Lower leg skin (tissue), 3 donors: ENCODE results near the gene HIP1.

Source experiments
- CTCF ChIP-seq, 3 donors: fragments of 450-650 bp; IDR thresholded peaks; one replicate each; pipeline ENCODE4 v1.5.1; 2016; ENCODE audit warnings: antibody characterized with exemption in 3 of 3, mild to moderate bottlenecking in 3 of 3, moderate library complexity in 2 of 3
- POLR2A ChIP-seq, 2 donors: fragments of 450-650 bp; IDR thresholded peaks; one replicate each; pipeline ENCODE4 v1.6.1; 2016 to 2017; ENCODE audit warnings: antibody characterized with exemption in 2 of 2, mild to moderate bottlenecking in 1 of 2, moderate library complexity in 1 of 2

DNA sequence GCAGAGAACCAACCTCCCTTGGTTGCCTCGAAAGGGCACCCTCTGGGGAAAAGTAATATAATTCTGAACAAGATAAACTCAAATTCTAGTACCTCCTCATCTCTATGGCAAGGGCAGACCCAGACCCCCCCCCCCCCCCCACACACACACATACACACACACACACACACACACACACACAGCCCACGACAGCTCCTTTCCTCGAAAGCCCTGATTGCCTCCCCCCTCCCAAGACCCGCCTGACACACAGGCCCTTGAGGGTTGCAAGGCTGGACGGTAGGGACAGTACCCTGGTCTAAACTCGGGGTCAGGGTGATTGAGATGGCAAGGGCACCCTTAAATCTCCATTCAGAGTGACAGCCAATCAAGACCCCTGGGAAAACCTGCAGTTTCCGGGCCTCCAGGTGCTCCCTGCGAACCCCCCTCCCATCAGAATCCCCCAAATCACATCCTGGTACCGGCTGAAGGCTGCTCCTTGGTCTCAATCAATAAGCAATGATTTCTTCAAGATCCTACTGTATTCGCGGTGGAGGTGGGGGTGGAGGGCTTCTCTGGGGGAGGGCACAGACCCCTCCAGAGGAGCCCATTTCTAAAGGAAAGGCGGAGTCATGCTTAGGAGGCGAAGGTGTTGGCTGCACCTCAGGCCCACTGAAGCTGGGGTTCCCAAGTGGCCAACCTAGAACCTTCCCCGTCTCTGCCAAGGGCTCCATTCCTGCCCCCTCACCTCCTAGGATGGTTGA, 100.7 kb downstream of the HIP1 start:
- TF ChIP-seq CTCF (IDR thresholded peaks at IDR 0.05) = no peak
- TF ChIP-seq POLR2A (IDR thresholded peaks at IDR 0.05) = no peak
